PC-3 (cell line): ENCODE measurements around the gene TCF3. TPM values are rescaled to one million over a fixed set of nuclear protein-coding genes. Genes with fewer than 3 reads are reported as not detected.

Experiments
- ATAC-seq: fragments of 200-7000 bp; cut with Tn5 transposase; 2 replicates; pipeline ENCODE4 v1.9.1; 2020; ENCODE audit warnings: mild to moderate bottlenecking, moderate library complexity
- BruUV-seq: library from RNA; stranded (reverse); fragments of 400-500 nt; replicated peaks from 2 replicates; lab custom pipeline; 2021; lab: Mats Ljungman, UMichigan
- CTCF ChIA-PET: fragments of 300-600 bp; sonication (Branson Sonifier 250); formaldehyde crosslinking; loops from one replicate; lab custom pipeline; 2022; ENCODE audit warnings: antibody characterized with exemption; lab: Charles Lee
- POLR2A ChIA-PET: fragments of 300-600 bp; sonication (Branson Sonifier 250); formaldehyde crosslinking; loops from one replicate; lab custom pipeline; 2022; ENCODE audit warnings: antibody characterized with exemption; ENCODE audit not compliant: unreplicated experiment; lab: Charles Lee
- DNase-seq: peaks from one replicate; pipeline ENCODE4 v3.0.0-alpha.2; 2015
- H2AFZ ChIP-seq: fragments of 300-600 bp; sonication (generic); 2 replicates; pipeline ENCODE4 v1.6.0; 2016; ENCODE audit warnings: antibody characterized with exemption, low read length
- H3F3A ChIP-seq: fragments of 300-600 bp; sonication (generic); one replicate; pipeline ENCODE4 v1.6.0; 2017; ENCODE audit warnings: antibody characterized with exemption, low read length, control low read depth, mild to moderate bottlenecking; ENCODE audit not compliant: unreplicated experiment
- H3K27ac ChIP-seq: fragments of 300-600 bp; sonication (generic); 2 replicates; pipeline ENCODE4 v1.5.1; 2016; ENCODE audit warnings: mild to moderate bottlenecking, low read length
- H3K27me3 ChIP-seq: fragments of 300-600 bp; sonication (generic); 2 replicates; pipeline ENCODE4 v1.6.1; 2016; ENCODE audit warnings: low read length, mixed read lengths
- H3K36me3 ChIP-seq: fragments of 300-600 bp; sonication (generic); 2 replicates; pipeline ENCODE4 v1.6.1; 2016; ENCODE audit warnings: low read depth, mixed run types, low read length, mixed read lengths
- H3K4me1 ChIP-seq: fragments of 300-600 bp; sonication (generic); 2 replicates; pipeline ENCODE4 v1.5.1; 2016; ENCODE audit warnings: low read length; ENCODE audit not compliant: insufficient read depth
- H3K4me2 ChIP-seq: fragments of 300-600 bp; sonication (generic); 2 replicates; pipeline ENCODE4 v1.6.0; 2016; ENCODE audit warnings: low read length
- H3K4me3 ChIP-seq: fragments of 300-600 bp; sonication (generic); 2 replicates; pipeline ENCODE4 v1.5.1; 2016; ENCODE audit warnings: mild to moderate bottlenecking, low read length, mixed read lengths
- H3K79me2 ChIP-seq: fragments of 300-600 bp; sonication (generic); 2 replicates; pipeline ENCODE4 v1.6.1; 2017; ENCODE audit warnings: low read length, mixed read lengths
- H3K9ac ChIP-seq: fragments of 300-600 bp; sonication (generic); 2 replicates; pipeline ENCODE4 v1.6.0; 2016; ENCODE audit warnings: mild to moderate bottlenecking, low read length
- H3K9me2 ChIP-seq: fragments of 300-600 bp; sonication (generic); replicated peaks from 2 replicates; pipeline ENCODE4 v1.6.1; 2016; ENCODE audit warnings: mixed run types, low read length, mixed read lengths
- H3K9me3 ChIP-seq: fragments of 300-600 bp; sonication (generic); 2 replicates; pipeline ENCODE4 v1.6.1; 2016; ENCODE audit warnings: low read length, mixed read lengths
- H4K20me1 ChIP-seq: fragments of 300-600 bp; sonication (generic); 2 replicates; pipeline ENCODE4 v1.6.1; 2016; ENCODE audit warnings: low read length, mixed read lengths
- CTCF ChIP-seq: fragments of 300-600 bp; sonication (generic); conservative IDR thresholded peaks from 2 replicates; pipeline ENCODE4 v1.5.1; 2017; ENCODE audit warnings: antibody characterized with exemption, low read depth, mild to moderate bottlenecking, low read length
- EZH2 ChIP-seq: fragments of 300-600 bp; sonication (generic); IDR thresholded peaks from one replicate; pipeline ENCODE4 v1.6.1; 2017; ENCODE audit warnings: antibody characterized with exemption, mild to moderate bottlenecking, low read length; ENCODE audit not compliant: unreplicated experiment
- EZH2phosphoT487 ChIP-seq: fragments of 300-600 bp; sonication (generic); IDR thresholded peaks from 2 replicates; pipeline ENCODE4 v1.6.1; 2018; ENCODE audit warnings: mild to moderate bottlenecking, antibody characterized with exemption, low read length, borderline replicate concordance
- intact Hi-C: fragments of 100-400 bp; cut with micrococcal nuclease; formaldehyde crosslinking; loops from 2 replicates; pipeline ENCODE4 v1.9.0; 2023
- total RNA-seq: library from RNA; depleted of rRNA; stranded (reverse); fragments of >200 nt; gene quantifications from 2 replicates; pipeline ENCODE4 v1.2.3, GENCODE V29; 2014

The TCF3 gene
- total RNA-seq, 1 experiment from 2014 or later, result 147 TPM

GRCh38 chr19:1673645-1674292 is 21.4 kb upstream of the TCF3 start:
- no peaks in the 10 kb centered on the region for H3F3A ChIP-seq
- intact Hi-C loops, result loop anchor here (5.0 kb wide), 2 partner anchors 74 to 99 kb away; no protein-coding TSS in a partner anchor
- no peak overlapping the region for H3K4me3 ChIP-seq
- H3K4me1 ChIP-seq, result no peaks in the 10 kb centered on the region; the same call in 1 of the 2 replicates
- no peak overlapping the region for H3K4me2 ChIP-seq
- no peaks in the 10 kb centered on the region for H3K79me2 ChIP-seq
- ChIA-PET POLR2A (interaction anchor here (1.0 kb wide), 1 partner anchor 73 kb away, joined by 6 read pairs; no protein-coding TSS in a partner anchor), CTCF (interaction anchor here (0.6 kb wide), 2 partner anchors 83 to 94 kb away, joined by 3 to 4 read pairs; no protein-coding TSS in a partner anchor)
- TF ChIP-seq CTCF (no peak), EZH2phosphoT487 (no peak), EZH2 (no peak)
- no TSS peak for BruUV-seq
- no peak overlapping the region for H3K27ac ChIP-seq
- H2AFZ ChIP-seq, result no peak overlapping the region
- H3K9me2 ChIP-seq, result no peaks in the 10 kb centered on the region
- H4K20me1 ChIP-seq, result no peaks in the 10 kb centered on the region
- H3K36me3 ChIP-seq, result no peaks in the 10 kb centered on the region; the same call in 1 of the 2 replicates
- H3K9me3 ChIP-seq, result no peaks in the 10 kb centered on the region
- DNase-seq (no peak), ATAC-seq (no peak)
- no peak overlapping the region for H3K9ac ChIP-seq
- peaks cover 5% of the 10 kb centered on the region for H3K27me3 ChIP-seq

- no peak overlapping the region for H3K27ac ChIP-seq
- DNase-seq (no peak), ATAC-seq (no peak)
- intact Hi-C loops, result loop anchor here (5.0 kb wide), 2 partner anchors 74 to 99 kb away; no protein-coding TSS in a partner anchor
- H4K20me1 ChIP-seq, result no peaks in the 10 kb centered on the region
- BruUV-seq, result no TSS peak
- H3K9ac ChIP-seq, result no peak overlapping the region
- peaks cover 12% of the 10 kb centered on the region for H3K27me3 ChIP-seq
- POLR2A ChIA-PET, result interaction anchor here (0.6 to 1.0 kb wide), 2 partner anchors 74 to 127 kb away, joined by 3 to 6 read pairs; no protein-coding TSS in a partner anchor
- H2AFZ ChIP-seq, result no peak overlapping the region
- CTCF ChIA-PET, result interaction anchor here (0.6 to 1.3 kb wide), 7 partner anchors 74 to 127 kb away, joined by 3 to 5 read pairs (median 3); no protein-coding TSS in a partner anchor
- no peak overlapping the region for H3K4me3 ChIP-seq
- no peak overlapping the region for H3K4me2 ChIP-seq
- no peaks in the 10 kb centered on the region; the same call in 1 of the 2 replicates for H3K4me1 ChIP-seq
- H3K79me2 ChIP-seq, result no peaks in the 10 kb centered on the region
- H3F3A ChIP-seq, result no peaks in the 10 kb centered on the region
- H3K9me2 ChIP-seq, result no peaks in the 10 kb centered on the region
- H3K9me3 ChIP-seq, result no peaks in the 10 kb centered on the region
- no peaks in the 10 kb centered on the region; the same call in 1 of the 2 replicates for H3K36me3 ChIP-seq
- TF ChIP-seq EZH2 (no peak), EZH2phosphoT487 (no peak), CTCF (no peak)
These were observed 20.6 kb upstream of the TCF3 start for GRCh38 chr19:1672769-1673644.
